Stimulated activated CD4-positive, alpha-beta T cell treated with anti-CD3 and anti-CD28 coated beads, TNF-alpha, amount 100 ng/mL, for 24 hours (primary cell): ENCODE data around the gene EYA2.

ENCODE experiments used
- DNase-seq, 3 experiments: peaks; one replicate each; pipeline ENCODE4 v3.0.0-alpha.2; 2020; ENCODE audit warnings: low read depth in 3 of 3

The EYA2 gene

DNA sequence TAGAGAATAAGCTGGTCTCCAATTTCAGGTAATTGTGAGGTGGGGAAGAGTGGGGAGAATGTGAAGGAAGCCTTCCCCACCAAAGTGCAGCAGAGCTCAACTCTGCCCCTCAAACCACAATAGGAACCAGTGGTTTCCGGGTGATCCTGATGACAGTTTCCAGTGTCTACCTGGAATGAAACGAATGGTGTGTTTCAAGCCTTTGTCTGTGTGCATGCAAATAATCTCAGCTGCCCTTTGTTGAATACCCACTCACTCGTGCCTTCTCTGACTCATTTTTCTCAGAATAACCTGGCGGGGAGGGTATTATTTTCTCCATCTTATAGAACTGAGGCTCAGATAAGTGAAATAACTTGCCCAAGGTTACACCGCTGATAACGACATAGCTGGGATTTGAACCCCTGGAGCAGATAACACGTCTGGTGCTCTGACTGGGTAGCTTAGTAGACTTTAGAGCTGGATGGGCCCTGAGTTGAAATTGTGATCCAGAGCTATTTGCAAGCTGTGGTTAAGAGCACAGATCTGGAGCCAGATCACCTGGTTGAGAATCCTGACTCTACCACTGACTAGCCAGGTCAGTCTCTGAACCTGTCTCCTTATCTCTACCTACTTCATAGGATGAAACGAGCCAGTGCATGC lies 85.1 kb downstream of the EYA2 start:
- no peak for DNase-seq

DNA sequence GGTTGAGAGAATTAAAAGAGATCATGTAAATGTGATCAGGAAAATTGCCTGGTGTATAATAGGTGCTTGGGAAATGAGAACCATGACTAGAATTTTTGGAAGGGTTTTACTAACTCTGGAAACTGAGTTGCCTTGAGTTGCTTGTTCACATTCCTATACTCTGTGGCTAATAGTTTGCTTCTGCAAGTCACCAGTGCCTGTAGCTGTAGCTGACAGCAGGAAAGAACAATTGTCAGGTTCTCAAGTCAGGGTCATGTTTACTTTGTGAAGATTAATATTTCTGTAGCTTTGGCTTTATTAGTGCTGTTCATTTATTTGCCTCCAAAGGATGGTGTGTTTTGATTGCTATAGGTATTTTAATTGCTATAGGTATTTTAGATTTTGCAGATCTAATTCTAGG lies 86.5 kb downstream of the EYA2 start:
- no peak for DNase-seq

DNA sequence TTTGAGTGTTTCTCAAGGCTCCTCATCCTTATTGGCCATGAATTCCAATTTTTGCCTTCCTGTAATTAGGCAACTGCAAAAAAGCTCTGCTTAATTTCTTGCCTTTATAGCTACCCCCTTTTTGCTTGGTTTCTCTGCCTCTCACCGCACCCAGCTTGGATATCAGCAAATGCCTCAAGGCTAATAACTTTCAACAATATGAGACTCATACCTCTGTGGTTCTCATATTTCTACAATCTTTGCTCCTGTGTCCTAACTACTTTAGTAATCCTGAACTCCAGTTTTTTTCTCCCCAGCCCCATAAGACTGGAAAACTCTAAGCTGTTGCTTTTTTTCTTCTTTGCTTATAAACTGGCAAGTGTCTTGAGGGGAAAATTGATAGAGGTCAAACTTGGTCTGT lies 88.8 kb downstream of the EYA2 start:
- DNase-seq = no peak

DNA sequence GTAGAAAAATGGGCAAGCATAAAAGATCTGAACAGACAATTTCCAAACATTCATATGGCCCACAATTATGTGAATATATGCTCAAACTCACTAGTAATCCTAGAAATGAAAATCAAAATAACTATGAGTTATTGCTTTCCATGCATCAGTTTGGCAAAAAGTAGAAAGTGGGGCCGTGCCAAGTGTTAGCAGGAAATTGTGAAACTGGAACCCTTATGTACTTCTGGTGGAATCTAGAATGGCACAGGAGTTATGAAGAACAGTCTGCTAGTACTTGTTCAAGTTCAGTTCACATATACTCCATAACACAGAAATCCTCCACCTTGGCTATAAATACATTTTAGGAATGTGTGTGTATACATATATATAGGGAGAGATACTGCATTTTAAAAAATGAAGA lies 89.8 kb downstream of the EYA2 start:
- no peak for DNase-seq

DNA sequence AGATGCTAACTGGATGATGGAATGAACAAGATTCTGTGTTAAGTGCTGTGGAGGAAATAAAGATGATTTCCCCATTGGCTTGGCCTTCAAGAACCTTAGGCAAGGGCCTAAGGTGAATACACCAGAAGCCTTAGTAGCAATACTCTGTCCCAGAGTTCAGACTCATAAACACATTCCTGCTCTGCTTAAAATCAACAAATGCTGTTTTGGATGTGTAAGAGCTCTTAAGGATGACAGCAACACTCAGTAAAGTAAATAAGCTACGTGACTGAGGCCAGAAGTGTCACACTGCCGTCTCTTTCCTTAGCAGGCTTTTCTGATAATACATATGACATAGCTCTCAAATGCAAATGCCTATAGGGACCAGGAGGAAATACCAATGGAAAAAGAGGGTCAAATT lies 90.6 kb downstream of the EYA2 start:
- DNase-seq = no peak

DNA sequence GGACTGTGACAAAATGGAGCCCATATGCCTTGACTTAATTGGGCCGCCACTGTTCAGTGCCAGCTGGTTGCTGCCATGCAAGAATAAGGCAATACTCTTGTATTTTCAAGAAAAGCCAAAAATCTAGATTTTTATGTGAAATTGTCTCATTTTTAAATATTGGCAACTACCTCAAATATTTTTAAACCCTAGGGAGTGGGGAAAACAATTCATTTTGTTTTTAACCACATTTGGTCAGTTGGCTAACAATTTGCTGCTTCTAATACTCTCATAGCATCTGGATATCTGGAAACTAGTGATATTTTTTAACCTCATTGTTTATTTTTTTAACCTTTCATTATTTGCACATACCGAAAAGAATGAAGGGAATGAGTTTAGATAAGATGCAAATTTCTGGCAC lies 91.0 kb downstream of the EYA2 start:
- no peak for DNase-seq

DNA sequence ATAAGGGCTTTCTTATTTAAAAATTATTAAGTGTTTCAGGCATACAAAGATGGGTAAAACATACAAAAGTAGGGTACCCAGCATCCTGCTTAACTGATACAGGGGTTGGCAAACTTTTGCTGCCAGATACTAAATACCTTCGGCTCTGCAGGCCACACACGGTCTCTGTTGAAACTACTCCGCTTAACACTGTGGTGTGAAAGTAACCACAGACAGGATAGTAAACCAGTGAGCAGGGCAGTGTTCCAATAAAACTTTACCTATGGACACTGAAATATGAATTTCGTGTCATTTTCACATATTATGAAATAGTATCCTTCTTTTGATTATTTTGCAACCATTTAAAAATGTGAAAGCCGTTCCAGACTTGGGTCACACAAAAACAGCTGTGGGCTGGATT lies 92.4 kb downstream of the EYA2 start:
- DNase-seq = no peak

DNA sequence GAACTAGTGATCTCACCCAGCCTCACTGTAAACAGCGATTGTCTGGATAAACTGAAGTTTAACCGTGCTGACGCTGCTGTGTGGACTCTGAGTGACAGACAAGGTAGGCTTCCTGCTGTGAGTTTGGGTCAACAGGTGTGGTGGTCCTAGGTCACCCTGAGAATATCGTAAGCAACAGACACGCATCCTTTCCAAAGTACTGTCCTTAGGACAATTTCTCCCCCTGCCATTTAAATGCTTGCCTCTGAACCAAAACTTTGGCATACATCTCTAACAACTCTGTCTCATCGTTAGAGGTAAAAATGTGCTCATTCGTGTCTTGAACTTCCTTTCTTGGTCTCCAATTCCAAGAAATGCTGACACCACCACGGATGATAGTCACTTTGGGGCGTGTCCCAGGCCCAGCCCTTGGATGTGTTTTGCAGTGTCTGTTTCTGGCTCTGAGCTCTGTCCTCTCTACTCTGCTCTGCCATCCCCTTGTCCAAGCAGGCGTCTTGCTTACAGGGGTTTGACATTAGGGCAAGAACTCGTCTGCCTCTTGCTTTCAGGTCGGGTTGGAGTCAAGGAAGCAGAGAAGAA lies 95.5 kb downstream of the EYA2 start:
- peak in 1 of 3 experiments; percentile 14 for DNase-seq

DNA sequence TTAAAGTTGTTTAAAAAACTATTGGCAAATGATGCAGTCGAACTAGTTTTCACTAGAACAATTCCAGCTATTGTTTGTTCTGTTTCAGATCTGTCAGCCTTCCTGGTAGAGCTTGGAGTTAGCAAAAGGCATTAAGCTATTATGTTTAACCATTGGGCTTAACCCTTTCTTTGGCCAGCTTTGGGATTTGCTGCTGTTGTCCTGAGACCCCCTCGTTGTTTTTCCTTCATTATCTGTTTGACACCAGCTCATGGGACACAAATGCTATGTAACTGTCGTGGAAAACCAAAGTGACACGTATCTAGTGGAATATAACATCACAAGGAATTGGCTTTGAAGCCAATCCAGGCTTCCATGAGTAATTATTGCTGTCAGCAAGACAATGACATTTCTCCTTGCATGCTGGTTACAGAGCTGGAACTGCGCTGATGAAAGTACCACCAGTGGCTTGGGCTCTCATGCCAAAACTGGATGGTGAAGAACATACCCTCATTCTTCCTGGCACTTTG lies 96.0 kb downstream of the EYA2 start:
- DNase-seq = no peak

DNA sequence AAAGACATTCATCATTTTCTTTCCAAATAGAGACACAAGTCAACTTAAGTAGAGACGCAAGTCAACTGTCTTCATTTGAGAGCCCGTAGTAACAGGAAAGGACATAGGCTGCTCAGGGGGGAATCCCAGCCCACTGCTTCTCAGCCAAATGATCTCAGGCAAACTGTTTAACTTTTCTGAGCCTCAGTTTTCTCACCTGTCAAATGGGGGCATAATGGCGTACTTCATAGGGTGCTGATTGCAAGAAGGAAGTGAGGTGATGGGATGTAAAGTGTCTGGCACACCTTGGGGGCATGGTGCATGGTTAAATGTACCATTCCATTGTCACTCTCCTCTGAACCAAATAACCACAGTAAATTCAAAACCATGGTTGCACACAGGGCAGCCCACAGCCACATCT lies 96.5 kb downstream of the EYA2 start:
- DNase-seq = no peak

DNA sequence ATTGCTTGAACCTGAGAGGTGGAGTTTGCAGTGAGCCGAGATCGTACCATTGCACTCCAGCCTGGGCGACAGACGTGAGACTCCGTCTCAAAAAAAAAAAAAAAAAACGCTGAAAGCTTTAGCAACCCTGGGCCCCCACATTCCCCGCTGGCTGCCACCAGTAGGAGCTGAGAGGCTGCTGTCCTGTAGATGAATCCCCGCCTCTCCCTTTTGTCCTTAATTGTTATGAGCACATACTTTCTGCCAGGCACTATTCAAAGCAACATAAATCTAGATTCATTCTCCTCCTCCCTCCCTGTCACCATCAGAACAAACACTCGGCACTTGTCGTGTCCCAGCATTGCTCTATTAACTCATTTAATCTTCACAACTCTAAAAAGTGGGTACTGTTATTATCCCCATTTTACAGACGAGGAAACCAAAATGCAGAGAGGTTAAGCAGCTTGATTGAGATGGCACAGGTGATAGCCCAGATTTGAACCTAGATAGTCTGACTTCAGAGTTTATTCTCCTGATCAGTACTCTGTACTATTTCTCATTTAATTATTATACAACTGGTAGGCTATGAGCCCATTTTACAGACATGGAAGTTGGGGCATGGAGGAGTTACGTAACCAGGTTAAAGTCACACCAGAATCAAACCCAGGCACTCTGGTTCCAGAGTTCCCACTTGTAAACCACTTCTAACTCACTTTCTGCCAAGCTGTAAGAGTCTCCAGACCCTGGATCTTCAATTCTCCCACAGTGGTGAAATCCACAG lies 97.4 kb downstream of the EYA2 start:
- DNase-seq = no peak

DNA sequence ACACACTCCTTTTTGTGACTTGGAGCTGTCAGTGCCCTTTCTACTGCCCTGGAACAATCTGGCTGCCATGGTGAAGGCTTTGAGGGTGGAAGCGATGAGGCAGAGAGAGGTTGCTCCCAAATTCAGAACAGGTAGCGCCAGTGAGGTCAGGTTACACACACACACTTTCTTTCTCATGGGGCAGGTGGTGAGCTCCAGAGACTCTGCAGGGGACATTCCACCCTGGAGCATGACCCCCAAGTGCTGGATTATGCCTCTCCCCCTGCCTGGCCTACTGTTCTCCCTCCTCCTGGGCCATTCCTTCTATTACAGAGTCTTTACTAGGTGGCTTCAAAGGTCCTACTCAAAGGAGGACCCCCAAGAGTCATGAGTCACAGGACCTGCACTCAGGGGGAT lies 98.0 kb downstream of the EYA2 start:
- no peak for DNase-seq

DNA sequence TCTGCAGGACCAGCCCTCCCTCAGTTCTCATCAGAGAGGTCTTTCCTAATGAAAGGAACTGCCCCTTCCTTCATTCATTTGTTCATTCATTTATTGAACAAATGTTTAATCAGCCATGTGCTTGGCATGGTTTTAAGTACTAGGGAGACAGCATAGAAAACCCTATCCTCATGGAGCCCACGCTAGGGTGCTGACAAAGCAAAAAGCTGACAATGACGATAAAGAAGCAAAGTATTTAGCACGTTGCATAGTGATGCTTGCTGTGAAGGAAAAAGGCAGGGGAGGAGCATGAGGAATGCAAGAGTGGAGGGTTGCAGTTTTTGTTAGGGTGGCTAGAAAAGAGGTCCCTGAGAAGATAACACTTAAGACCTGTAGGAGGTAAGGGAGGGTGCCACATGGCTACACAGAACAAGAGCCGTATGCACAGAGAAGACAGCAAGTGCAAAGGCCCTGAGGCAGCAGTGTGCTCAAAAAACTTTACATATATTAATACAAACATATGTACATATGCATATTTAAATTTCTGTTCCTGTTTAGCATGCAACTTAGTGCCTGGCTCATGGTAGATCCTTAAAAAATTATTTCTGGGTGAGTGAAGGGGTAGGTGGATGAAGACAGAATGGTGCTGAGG lies 98.9 kb downstream of the EYA2 start:
- no peak for DNase-seq

DNA sequence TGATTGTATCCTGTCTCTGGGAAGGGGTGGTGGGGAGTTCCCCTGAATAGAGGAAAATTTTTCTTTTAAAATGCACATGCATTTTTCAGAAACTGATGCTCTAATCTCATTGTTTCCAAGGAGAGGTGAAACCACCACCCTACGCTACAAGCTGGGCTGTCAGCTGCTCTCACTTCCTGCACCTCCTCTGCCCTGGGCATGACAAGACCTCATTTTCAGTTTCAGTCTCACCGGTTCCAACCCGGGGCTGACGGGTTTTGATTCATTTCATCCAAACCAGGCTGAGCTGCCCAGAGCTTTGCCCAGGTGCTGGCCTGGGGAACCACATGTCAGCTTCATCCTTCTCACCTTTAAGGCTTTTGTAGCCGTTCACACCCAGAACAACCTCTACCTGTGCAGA lies 99.7 kb downstream of the EYA2 start:
- peak; percentile 28 to 70 (median 43) for DNase-seq

DNA sequence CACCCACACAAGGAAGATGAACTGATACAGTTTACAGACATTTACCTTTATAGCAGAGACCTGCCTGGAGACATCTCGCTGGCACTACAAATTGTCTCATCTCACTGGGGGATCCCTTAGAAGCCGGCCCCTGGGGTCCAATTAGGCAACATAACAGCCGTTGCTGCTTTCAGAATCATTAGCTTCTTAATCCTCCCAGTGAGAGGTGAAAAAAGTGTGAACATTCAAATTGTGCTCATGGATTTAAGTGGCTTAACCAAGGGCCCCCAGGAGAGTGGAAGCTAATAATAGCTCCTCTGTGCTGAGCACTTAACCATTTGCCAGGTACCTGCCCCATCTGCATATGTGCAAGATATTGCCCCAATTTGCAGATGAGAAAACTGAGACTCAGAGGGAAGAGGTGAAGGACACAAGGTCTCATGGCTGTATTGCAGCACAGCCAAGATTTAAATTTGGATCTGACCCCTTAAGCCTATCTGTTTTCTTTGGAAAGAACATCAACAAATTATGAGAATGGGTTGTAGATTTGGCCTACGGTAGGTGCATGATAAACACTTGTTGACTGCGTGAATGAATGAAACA lies 101.0 kb downstream of the EYA2 start:
- DNase-seq = no peak

DNA sequence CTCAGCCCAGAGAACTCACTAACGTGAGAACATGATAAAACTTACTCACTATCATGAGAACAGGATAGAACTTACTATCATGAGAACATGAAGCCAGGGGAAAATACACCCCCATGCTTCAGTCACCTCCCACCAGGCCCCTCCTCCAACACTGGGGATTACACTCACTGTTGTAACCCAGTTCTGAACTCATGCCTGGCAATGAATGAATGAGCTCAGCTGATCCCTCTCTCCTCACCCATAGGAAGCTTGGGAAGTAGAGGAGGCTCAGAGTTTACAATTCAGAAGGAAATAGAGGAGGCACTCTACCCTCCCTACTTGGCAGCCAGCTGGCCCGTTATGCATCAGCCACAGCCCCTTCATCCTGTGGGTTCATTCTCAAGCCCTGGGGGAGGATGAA lies 102.5 kb downstream of the EYA2 start:
- DNase-seq = no peak

DNA sequence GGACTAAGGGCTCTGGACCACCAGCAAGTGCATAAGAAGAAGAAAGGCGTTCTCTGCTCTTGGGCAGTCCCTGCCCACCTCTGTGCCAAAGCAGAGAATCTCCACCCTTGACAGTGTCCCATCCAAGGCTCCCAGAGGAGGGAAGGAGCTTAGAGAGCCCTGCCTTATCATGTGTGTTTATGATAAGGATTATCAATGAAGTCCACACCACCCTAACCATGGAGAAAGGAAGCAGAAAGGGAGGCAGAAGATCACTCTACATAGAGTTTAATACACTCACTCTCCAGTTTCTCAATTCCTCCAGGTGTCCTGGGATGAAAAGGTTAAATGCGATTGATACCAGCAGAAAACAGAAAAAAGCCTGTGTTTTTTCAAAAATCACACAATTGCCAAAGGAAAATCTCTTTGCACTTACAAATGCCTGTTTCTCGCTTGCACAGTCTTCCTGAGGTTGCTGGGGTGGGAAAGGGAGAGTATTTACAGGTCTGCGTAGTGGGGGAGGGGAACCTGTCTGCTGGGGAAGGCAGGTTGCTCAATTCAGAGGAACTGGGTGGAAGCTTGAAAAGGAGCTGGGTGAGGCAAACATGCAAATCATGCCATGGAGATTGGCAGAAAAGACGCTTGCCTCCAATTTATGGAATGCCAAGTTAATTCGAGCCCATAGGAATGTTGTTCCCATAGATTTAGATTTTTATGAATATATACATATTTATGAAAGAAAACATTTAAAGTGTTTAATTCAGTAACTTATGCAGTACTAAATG lies 104.0 kb downstream of the EYA2 start:
- no peak for DNase-seq

DNA sequence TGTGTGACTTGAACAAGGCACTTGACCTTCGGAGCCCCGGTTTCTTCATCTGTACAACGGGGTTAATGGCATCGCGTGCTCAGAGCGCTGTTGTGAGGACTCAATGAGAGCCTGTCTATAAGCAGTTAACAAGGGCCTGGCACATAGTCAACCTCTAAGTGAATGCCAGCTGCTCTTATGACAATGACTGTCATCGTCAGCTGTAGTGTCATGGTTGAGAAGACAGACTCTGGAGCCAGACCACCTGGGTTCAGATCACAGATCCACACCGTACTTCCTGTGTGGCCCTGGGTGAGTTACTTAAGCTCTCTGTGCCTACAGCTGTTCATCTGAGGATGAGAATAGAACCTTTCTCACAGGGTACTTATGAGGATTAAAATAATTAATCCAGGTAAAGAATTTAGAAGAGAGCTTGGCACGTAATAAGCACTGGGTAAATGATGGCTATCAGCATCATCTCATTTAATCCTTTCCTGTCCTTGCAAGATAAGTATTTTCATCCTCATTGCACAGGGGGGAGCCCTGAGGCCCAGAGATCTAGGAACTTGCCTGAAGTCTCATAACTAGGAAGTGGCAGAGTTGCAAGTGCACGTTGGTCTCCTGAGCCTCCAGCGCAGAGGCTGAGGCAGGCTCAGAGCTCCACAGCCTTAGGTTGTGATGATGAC lies 105.3 kb downstream of the EYA2 start:
- no peak for DNase-seq

DNA sequence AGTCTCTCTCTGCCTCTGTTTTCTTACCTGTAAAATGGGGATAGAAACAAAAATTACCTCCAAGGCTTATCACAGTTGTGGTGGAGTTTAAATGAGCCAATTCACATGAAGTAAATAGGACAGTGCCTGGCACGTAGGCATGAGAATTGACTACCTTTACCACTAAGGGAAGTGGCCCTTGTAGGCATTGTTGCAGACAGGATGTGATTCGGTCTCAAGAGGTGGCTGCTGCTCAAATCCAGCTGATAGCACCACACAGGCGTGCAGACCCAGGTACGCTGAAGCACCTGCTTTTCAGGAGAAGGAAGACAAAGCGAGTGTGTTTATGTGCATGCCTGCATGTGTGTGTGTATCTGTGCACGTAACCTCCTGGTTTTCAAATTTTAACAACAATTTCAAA lies 108.6 kb downstream of the EYA2 start:
- DNase-seq = no peak

DNA sequence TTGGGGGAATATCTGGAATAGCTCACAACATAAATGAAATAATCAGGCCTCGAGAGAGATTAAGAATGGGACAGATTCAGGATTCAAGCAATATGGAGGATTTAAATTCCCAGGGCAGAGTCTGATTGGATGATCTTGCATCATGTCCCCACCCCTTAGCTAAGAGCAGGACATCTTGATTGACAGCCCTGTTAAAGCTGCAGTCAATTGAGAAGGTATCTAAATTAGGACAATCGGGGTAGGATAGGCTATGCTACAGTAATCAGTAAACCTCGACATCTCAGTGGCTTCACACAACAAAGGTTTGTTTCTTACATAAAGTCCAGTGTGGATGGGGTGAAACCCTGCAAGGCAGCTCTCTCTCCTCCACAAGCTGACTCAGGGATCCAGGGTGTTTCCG lies 109.5 kb downstream of the EYA2 start:
- no peak for DNase-seq
